Measurements from ENCODE around the gene ZBTB1. TPM values are rescaled to one million over a fixed set of nuclear protein-coding genes. Genes with fewer than 3 reads are reported as not detected.

The ZBTB1 gene
- total and polyA plus RNA-seq, 10 of the 15 experiments (the other 5 are each of a cell fraction or from before 2014, with no cell fraction given), result 12.3 to 127 (median 40.0) TPM

DNA sequence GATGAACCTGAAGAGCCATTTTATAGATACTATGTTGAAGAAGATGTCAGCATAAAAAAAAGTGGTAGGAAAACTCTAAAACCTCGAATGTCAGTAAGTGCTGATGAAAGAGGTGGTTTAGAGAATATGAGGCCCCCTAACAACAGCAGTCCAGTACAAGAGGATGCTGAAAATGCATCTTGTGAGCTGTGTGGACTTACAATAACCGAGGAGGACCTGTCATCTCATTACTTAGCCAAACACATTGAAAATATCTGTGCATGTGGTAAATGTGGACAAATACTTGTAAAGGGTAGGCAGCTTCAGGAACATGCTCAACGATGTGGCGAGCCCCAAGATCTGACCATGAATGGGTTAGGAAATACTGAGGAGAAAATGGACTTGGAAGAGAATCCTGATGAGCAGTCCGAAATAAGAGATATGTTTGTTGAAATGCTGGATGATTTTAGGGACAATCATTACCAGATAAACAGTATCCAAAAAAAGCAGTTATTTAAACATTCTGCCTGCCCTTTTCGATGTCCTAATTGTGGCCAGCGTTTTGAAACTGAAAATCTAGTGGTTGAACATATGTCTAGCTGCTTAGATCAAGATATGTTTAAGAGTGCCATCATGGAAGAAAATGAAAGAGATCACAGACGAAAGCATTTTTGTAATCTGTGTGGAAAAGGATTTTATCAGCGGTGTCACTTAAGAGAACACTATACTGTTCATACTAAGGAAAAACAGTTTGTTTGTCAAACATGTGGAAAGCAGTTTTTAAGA, 18.2 kb downstream of the ZBTB1 start:
- WGBS (ENCODE audit: insufficient coverage, insufficient replicate concordance, low lambda C conversion rate, missing lambda C conversion rate), result 82% methylated on average over 9 of the region's 9 CpGs
- ATAC-seq (no peak; the same call in 1 of the 3 replicates), FAIRE-seq (no peak), DNase-seq (ENCODE audit: low read depth, low spot score) (no peak)
- ChIA-PET SMC1A (ENCODE audit: uncharacterized antibody, unreplicated experiment) (interaction anchor here (0.8 to 2.6 kb wide), 6 partner anchors 8 to 25 kb away, joined by 3 to 14 read pairs (median 8); no protein-coding TSS in a partner anchor), RAD21 (ENCODE audit: unreplicated experiment) (no interaction called here), POLR2A (interaction anchor here (0.6 kb wide), 1 partner anchor 17 kb away, joined by 3 read pairs; no protein-coding TSS in a partner anchor), CTCF (interaction anchor here (1.5 to 5.4 kb wide), 6 partner anchors 12 to 219 kb away, joined by 3 to 37 read pairs (median 4); no protein-coding TSS in a partner anchor)
- TF ChIP-seq EP300 (IDR thresholded peaks at IDR 0.05; ENCODE audit: borderline replicate concordance in 1 of 2, control insufficient read depth in 1 of 2, low read depth in 2 of 2, low read length in 2 of 2) (no peak), POLR2AphosphoS5 (IDR thresholded peaks at IDR 0.05; ENCODE audit: low read length) (peak; percentile 50; the same call in 1 of the 2 replicates)
- no peaks in the 10 kb centered on the region for H4K20me1 ChIP-seq (ENCODE audit: control insufficient read depth, insufficient read depth)
- H3K79me2 ChIP-seq (ENCODE audit: control insufficient read depth, insufficient read depth, low read length), result peaks cover 41% of the 10 kb centered on the region
- TSS peak; percentile 50 for BruUV-seq (replicated peaks)
- no peaks in the 10 kb centered on the region for H3K27me3 ChIP-seq (replicated peaks in 1 of 2; ENCODE audit: control insufficient read depth in 2 of 2, insufficient read depth in 2 of 2, low read length in 1 of 2)
- H2AFZ ChIP-seq (ENCODE audit: control insufficient read depth, low read depth, low read length), result no peak overlapping the region
- in situ Hi-C loops (cut with MboI) (no loop called here), intact Hi-C loops (cut with micrococcal nuclease; ENCODE audit: unreplicated experiment) (no loop called here)
- H3K4me3 ChIP-seq, result no peak overlapping the region
- H3K9me3 ChIP-seq (replicated peaks; ENCODE audit: control insufficient read depth, insufficient read depth, low read length), result no peaks in the 10 kb centered on the region
- H3K4me1 ChIP-seq (ENCODE audit: control insufficient read depth, insufficient read depth, low read length), result no peaks in the 10 kb centered on the region
- peaks cover 6 to 27% of the 10 kb centered on the region in 2 experiments for H3K36me3 ChIP-seq (ENCODE audit: control insufficient read depth in 2 of 2, insufficient read depth in 2 of 2, low read length in 1 of 2)
- H3K27ac ChIP-seq (ENCODE audit: control insufficient read depth, insufficient read depth), result no peak overlapping the region
- no peak overlapping the region for H3K4me2 ChIP-seq (ENCODE audit: control insufficient read depth, insufficient read depth)
- H3K9ac ChIP-seq (ENCODE audit: control insufficient read depth, insufficient read depth, low read length), result no peak overlapping the region

- Histone ChIP-seq H3K9ac (ENCODE audit: control insufficient read depth, insufficient read depth, low read length) (no peak overlapping the region), H3K9me3 (replicated peaks; ENCODE audit: control insufficient read depth, insufficient read depth, low read length) (no peaks in the 10 kb centered on the region), H3K27me3 (replicated peaks in 1 of 2; ENCODE audit: control insufficient read depth in 2 of 2, insufficient read depth in 2 of 2, low read length in 1 of 2) (no peaks in the 10 kb centered on the region), H3K4me3 (no peak overlapping the region), H4K20me1 (ENCODE audit: control insufficient read depth, insufficient read depth) (no peaks in the 10 kb centered on the region), H3K79me2 (ENCODE audit: control insufficient read depth, insufficient read depth, low read length) (peaks cover 23% of the 10 kb centered on the region), H3K36me3 (ENCODE audit: control insufficient read depth in 2 of 2, insufficient read depth in 2 of 2, low read length in 1 of 2) (peaks cover 6 to 26% of the 10 kb centered on the region in 2 experiments), H3K4me1 (ENCODE audit: control insufficient read depth, insufficient read depth, low read length) (no peaks in the 10 kb centered on the region), H2AFZ (ENCODE audit: control insufficient read depth, low read depth, low read length) (no peak overlapping the region), H3K4me2 (ENCODE audit: control insufficient read depth, insufficient read depth) (no peak overlapping the region), H3K27ac (ENCODE audit: control insufficient read depth, insufficient read depth) (no peak overlapping the region)
- ChIA-PET SMC1A (ENCODE audit: uncharacterized antibody, unreplicated experiment) (interaction anchor here (2.5 to 2.8 kb wide), 2 partner anchors 13 to 181 kb away, joined by 7 to 14 read pairs; no protein-coding TSS in a partner anchor), RAD21 (ENCODE audit: unreplicated experiment) (no interaction called here), POLR2A (no interaction called here), CTCF (interaction anchor here (1.0 to 3.5 kb wide), 4 partner anchors 9 to 147 kb away, joined by 3 to 10 read pairs (median 3); no protein-coding TSS in a partner anchor)
- DNase-seq (ENCODE audit: low read depth, low spot score) (no peak), FAIRE-seq (no peak), ATAC-seq (no peak)
- WGBS (ENCODE audit: insufficient coverage, insufficient replicate concordance, low lambda C conversion rate, missing lambda C conversion rate), result 72% methylated on average over 2 of the region's 2 CpGs
- no peak for TF ChIP-seq PML (IDR thresholded peaks at IDR 0.05; ENCODE audit: low read length)
- TF ChIP-seq NKRF (conservative IDR thresholded peaks at IDR 0.05), result no peak
- no peak for TF ChIP-seq MTA2 (IDR thresholded peaks at IDR 0.05; ENCODE audit: low read depth)
- TF ChIP-seq NR2C1 (IDR thresholded peaks at IDR 0.05), result no peak
- no peak for TF ChIP-seq TCF7 (IDR thresholded peaks at IDR 0.05; ENCODE audit: borderline replicate concordance)
- TF ChIP-seq NFYA (IDR thresholded peaks at IDR 0.05; ENCODE audit: borderline replicate concordance, low read depth, low read length), result no peak
- no peak for TF ChIP-seq CREM (IDR thresholded peaks at IDR 0.05; ENCODE audit: low read depth)
- TF ChIP-seq SIN3A (IDR thresholded peaks at IDR 0.05; ENCODE audit: low read depth, low read length), result no peak
- TF ChIP-seq ASH2L (IDR thresholded peaks at IDR 0.05; ENCODE audit: borderline replicate concordance, low read depth), result no peak
- BruUV-seq (replicated peaks), result no TSS peak
- intact Hi-C loops (cut with micrococcal nuclease; ENCODE audit: unreplicated experiment), result no loop called here
- in situ Hi-C loops (cut with MboI), result no loop called here
These were observed 20.8 kb downstream of the ZBTB1 start for GRCh38 chr14:64525354-64525753.

Measured in GM12878 (cell line).